ENCODE results near the gene MAN2B1. TPM values are rescaled to one million over a fixed set of nuclear protein-coding genes. Genes with fewer than 3 reads are reported as not detected.
A peak's percentile ranks its signal among the peaks of the same experiment; 100 is the strongest.
"Not testable (repeated sequence)": the region's sequence is repeated elsewhere in the genome, so short reads cannot be mapped to it uniquely, and the experiment has no call there.

Gene MAN2B1
- total and polyA plus RNA-seq, 2 donors from 2014 or later = 63.9 to 90.5 TPM

GRCh38 chr19:12647490-12648071 lies 19.0 kb downstream of the MAN2B1 start:
- intact Hi-C loops (cut with DNase I) = no loop called here
- peak; percentile 1 for TF ChIP-seq CTCF (IDR thresholded peaks at IDR 0.05; ENCODE audit: borderline replicate concordance, extremely low read depth, insufficient read depth)
- H3K4me3 ChIP-seq (ENCODE audit: low read length in 3 of 3) = peak overlapping the region in 2 of 3 donors; percentile 45 to 47

GRCh38 chr19:12647047-12647446 lies 19.5 kb downstream of the MAN2B1 start:
- Histone ChIP-seq H3K27me3 (ENCODE audit: control insufficient read depth, insufficient read depth, low read length) (no peaks in the 10 kb centered on the region), H3K36me3 (ENCODE audit: control insufficient read depth in 2 of 3, insufficient read depth in 3 of 3, low read length in 3 of 3) (no peaks in the 10 kb centered on the region), H3K4me1 (ENCODE audit: control insufficient read depth in 2 of 3, insufficient read depth in 2 of 3, low read depth in 1 of 3, low read length in 3 of 3) (peaks cover 0 to 4% (median 0%) of the 10 kb centered on the region in 3 donors), H3K4me3 (ENCODE audit: low read length in 3 of 3) (peak overlapping the region in 1 of 3 donors; percentile 47), H3K27ac (ENCODE audit: low read depth in 2 of 2, low read length in 2 of 2) (no peak overlapping the region), H3K9me3 (ENCODE audit: control insufficient read depth in 2 of 3, insufficient read depth in 1 of 3, low read length in 3 of 3) (no peaks in the 10 kb centered on the region), H3K9ac (ENCODE audit: low read length in 3 of 3) (no peak overlapping the region)
- DNase-seq = peak in 1 of 5 donors; percentile 76
- intact Hi-C loops (cut with DNase I) = no loop called here
- TF ChIP-seq CTCF (IDR thresholded peaks at IDR 0.05; ENCODE audit: borderline replicate concordance, extremely low read depth, insufficient read depth) = no peak
- FAIRE-seq = no peak

More at GRCh38 chr19:12647490-12648071, 19.0 kb downstream of the MAN2B1 start:
- Histone ChIP-seq H3K27me3 (ENCODE audit: control insufficient read depth, insufficient read depth, low read length) (no peaks in the 10 kb centered on the region), H3K9ac (ENCODE audit: low read length in 3 of 3) (no peak overlapping the region), H3K27ac (ENCODE audit: low read depth in 2 of 2, low read length in 2 of 2) (no peak overlapping the region), H3K4me1 (ENCODE audit: control insufficient read depth in 2 of 3, insufficient read depth in 2 of 3, low read depth in 1 of 3, low read length in 3 of 3) (peaks cover 0 to 4% (median 0%) of the 10 kb centered on the region in 3 donors), H3K36me3 (ENCODE audit: control insufficient read depth in 2 of 3, insufficient read depth in 3 of 3, low read length in 3 of 3) (no peaks in the 10 kb centered on the region), H3K9me3 (ENCODE audit: control insufficient read depth in 2 of 3, insufficient read depth in 1 of 3, low read length in 3 of 3) (no peaks in the 10 kb centered on the region)
- peak; percentile 76 to 93 (median 88) for DNase-seq
- no peak for FAIRE-seq

GRCh38 chr19:12646551-12646950 lies 20.0 kb downstream of the MAN2B1 start:
- no peak overlapping the region for H3K27ac ChIP-seq (ENCODE audit: low read depth in 2 of 2, low read length in 2 of 2)
- no peaks in the 10 kb centered on the region for H3K9me3 ChIP-seq (ENCODE audit: control insufficient read depth in 2 of 3, insufficient read depth in 1 of 3, low read length in 3 of 3)
- no peaks in the 10 kb centered on the region for H3K36me3 ChIP-seq (ENCODE audit: control insufficient read depth in 2 of 3, insufficient read depth in 3 of 3, low read length in 3 of 3)
- no peaks in the 10 kb centered on the region for H3K27me3 ChIP-seq (ENCODE audit: control insufficient read depth, insufficient read depth, low read length)
- no peak for TF ChIP-seq CTCF (IDR thresholded peaks at IDR 0.05; ENCODE audit: borderline replicate concordance, extremely low read depth, insufficient read depth)
- FAIRE-seq (no peak), DNase-seq (peak in 1 of 5 donors; percentile 42)
- H3K4me1 ChIP-seq (ENCODE audit: control insufficient read depth in 2 of 3, insufficient read depth in 2 of 3, low read depth in 1 of 3, low read length in 3 of 3) = peaks cover 0 to 4% (median 0%) of the 10 kb centered on the region in 3 donors
- no peak overlapping the region for H3K4me3 ChIP-seq (ENCODE audit: low read length in 3 of 3)
- intact Hi-C loops (cut with DNase I) = no loop called here
- H3K9ac ChIP-seq (ENCODE audit: low read length in 3 of 3) = no peak overlapping the region

GRCh38 chr19:12643716-12644115 lies 22.8 kb downstream of the MAN2B1 start:
- intact Hi-C loops (cut with DNase I); FAIRE-seq: not testable (repeated sequence)
- DNase-seq = peak in 1 of 5 donors; percentile 40

More at GRCh38 chr19:12643716-12644115, 22.8 kb downstream of the MAN2B1 start:
- not testable (repeated sequence) for H3K27me3 ChIP-seq (ENCODE audit: control insufficient read depth, insufficient read depth, low read length); H3K4me1 ChIP-seq (ENCODE audit: control insufficient read depth in 2 of 3, insufficient read depth in 2 of 3, low read depth in 1 of 3, low read length in 3 of 3); H3K9ac ChIP-seq (ENCODE audit: low read length in 3 of 3); H3K4me3 ChIP-seq (ENCODE audit: low read length in 3 of 3); H3K36me3 ChIP-seq (ENCODE audit: control insufficient read depth in 2 of 3, insufficient read depth in 3 of 3, low read length in 3 of 3); H3K27ac ChIP-seq (ENCODE audit: low read depth in 2 of 2, low read length in 2 of 2); H3K9me3 ChIP-seq (ENCODE audit: control insufficient read depth in 2 of 3, insufficient read depth in 1 of 3, low read length in 3 of 3)
